Mesothelial cell of epicardium (in vitro differentiated cells): ENCODE measurements around the gene CREBL2. TPM values are rescaled to one million over a fixed set of nuclear protein-coding genes. Genes with fewer than 3 reads are reported as not detected.
"Not testable (repeated sequence)": the region's sequence is repeated elsewhere in the genome, so short reads cannot be mapped to it uniquely, and the experiment has no call there.

Experiments used
- DNase-seq, 2 experiments: peaks; one replicate each; pipeline ENCODE4 v3.0.0; 2021; ENCODE audit warnings: low spot score in 2 of 2; ENCODE audit not compliant: unreplicated experiment in 2 of 2
- H3K27ac Mint-ChIP-seq: 2 replicates; pipeline ENCODE4 v1.8.0; 2021; ENCODE audit warnings: mixed read lengths
- H3K27me3 Mint-ChIP-seq: 2 replicates; pipeline ENCODE4 v1.8.0; 2021; ENCODE audit warnings: low read depth, mixed read lengths
- H3K36me3 Mint-ChIP-seq: 2 replicates; pipeline ENCODE4 v1.8.0; 2021; ENCODE audit warnings: mixed read lengths
- H3K4me1 Mint-ChIP-seq: 2 replicates; pipeline ENCODE4 v1.8.0; 2021; ENCODE audit warnings: mixed read lengths
- H3K4me3 Mint-ChIP-seq: 2 replicates; pipeline ENCODE4 v1.8.0; 2021; ENCODE audit warnings: mild to moderate bottlenecking, moderate library complexity, mixed read lengths
- H3K9me3 Mint-ChIP-seq: 2 replicates; pipeline ENCODE4 v1.8.0; 2021; ENCODE audit warnings: mixed read lengths
- total RNA-seq: library from RNA; stranded (reverse); gene quantifications from 3 replicates; pipeline ENCODE4 v1.2.1, GENCODE V29; 2021
- TF ChIP-seq, protein P1 (sequence below): fragments of 200-600 bp; sonication (generic); IDR thresholded peaks from one replicate; pipeline ENCODE4 v1.5.0; 2021; ENCODE audit warnings: antibody characterized with exemption; ENCODE audit not compliant: unreplicated experiment

The CREBL2 gene
- total RNA-seq, 1 donor from 2014 or later = 8.0 TPM

DNA sequence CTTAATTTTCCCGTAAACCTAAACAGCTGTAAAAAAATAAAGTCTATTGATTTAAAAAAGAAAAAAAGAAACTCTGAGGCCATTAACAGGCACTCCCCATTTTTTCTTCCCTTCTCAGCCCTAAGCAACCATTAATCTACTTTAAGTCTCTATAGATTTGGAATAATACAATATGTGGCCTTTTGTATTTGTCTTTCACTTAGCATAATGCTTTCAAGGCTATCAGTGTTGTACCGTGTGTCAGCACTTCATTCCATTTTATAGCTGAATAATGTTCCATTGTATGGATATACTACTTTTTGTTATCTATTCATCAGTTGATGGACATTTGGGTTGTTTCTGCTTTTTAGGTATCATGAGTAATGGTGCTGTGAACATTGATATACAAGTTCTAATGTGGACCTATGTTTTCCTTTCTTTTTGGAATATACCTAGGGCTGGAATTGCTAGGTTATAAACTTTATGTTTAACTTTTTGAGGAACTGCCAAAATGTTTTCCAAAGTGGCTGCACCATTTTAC lies 15.7 kb downstream of the CREBL2 start:
- H3K4me1 Mint-ChIP-seq = peaks cover 19% of the 10 kb centered on the region
- H3K27ac Mint-ChIP-seq = no peak overlapping the region
- H3K27me3 Mint-ChIP-seq = no peaks in the 10 kb centered on the region
- peaks cover 14% of the 10 kb centered on the region for H3K36me3 Mint-ChIP-seq
- H3K4me3 Mint-ChIP-seq = no peak overlapping the region
- DNase-seq = no peak
- TF ChIP-seq, protein P1, sequence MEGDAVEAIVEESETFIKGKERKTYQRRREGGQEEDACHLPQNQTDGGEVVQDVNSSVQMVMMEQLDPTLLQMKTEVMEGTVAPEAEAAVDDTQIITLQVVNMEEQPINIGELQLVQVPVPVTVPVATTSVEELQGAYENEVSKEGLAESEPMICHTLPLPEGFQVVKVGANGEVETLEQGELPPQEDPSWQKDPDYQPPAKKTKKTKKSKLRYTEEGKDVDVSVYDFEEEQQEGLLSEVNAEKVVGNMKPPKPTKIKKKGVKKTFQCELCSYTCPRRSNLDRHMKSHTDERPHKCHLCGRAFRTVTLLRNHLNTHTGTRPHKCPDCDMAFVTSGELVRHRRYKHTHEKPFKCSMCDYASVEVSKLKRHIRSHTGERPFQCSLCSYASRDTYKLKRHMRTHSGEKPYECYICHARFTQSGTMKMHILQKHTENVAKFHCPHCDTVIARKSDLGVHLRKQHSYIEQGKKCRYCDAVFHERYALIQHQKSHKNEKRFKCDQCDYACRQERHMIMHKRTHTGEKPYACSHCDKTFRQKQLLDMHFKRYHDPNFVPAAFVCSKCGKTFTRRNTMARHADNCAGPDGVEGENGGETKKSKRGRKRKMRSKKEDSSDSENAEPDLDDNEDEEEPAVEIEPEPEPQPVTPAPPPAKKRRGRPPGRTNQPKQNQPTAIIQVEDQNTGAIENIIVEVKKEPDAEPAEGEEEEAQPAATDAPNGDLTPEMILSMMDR = no peak
- H3K9me3 Mint-ChIP-seq = peaks cover 11% of the 10 kb centered on the region

DNA sequence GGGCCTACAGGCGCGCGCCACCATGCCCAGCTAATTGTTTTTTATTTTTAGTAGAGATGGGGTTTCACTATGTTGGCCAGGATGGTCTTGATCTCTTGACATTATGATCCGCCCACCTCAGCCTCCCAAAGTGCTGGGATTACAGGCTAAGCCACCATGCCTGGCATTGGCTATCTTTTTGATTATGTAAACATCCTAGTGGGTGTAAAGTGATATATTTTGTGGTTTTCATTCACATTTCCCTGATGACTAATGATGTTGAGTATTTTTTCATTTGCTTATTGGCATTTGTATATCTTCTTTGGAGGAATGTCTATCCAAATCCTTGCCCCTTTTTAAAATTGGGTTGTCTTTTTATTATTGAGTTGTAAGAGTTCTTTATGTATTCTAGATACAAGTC lies 16.3 kb downstream of the CREBL2 start:
- DNase-seq = no peak
- TF ChIP-seq, protein P1 = no peak
- Mint-ChIP-seq H3K27me3 (no peaks in the 10 kb centered on the region), H3K9me3 (peaks cover 11% of the 10 kb centered on the region), H3K4me3 (no peak overlapping the region), H3K27ac (no peak overlapping the region), H3K36me3 (peaks cover 14% of the 10 kb centered on the region), H3K4me1 (peaks cover 14% of the 10 kb centered on the region)

DNA sequence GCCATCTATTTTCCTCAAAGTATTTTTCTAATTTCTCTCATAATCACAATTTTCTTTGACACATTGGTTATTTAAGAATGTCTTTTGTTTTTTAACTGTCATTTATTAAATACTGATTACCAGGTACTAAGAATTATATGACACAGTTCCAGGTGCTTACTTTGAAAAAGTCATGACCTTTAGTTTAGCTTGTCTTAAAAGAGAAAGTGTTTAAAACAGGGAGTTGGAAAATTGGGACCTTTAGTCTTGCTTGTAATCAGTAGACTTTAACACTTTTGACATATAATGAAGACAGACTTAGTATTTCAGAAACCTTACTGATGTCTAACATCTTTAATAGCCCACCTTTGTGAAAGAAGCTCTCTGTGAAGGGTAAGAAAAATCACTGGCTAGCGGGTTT lies 19.2 kb downstream of the CREBL2 start:
- Mint-ChIP-seq H3K27ac (no peak overlapping the region), H3K4me3 (no peak overlapping the region), H3K4me1 (peaks cover 9% of the 10 kb centered on the region), H3K36me3 (peaks cover 8% of the 10 kb centered on the region), H3K27me3 (no peaks in the 10 kb centered on the region), H3K9me3 (peaks cover 4% of the 10 kb centered on the region)
- DNase-seq = no peak
- TF ChIP-seq, protein P1 = no peak

DNA sequence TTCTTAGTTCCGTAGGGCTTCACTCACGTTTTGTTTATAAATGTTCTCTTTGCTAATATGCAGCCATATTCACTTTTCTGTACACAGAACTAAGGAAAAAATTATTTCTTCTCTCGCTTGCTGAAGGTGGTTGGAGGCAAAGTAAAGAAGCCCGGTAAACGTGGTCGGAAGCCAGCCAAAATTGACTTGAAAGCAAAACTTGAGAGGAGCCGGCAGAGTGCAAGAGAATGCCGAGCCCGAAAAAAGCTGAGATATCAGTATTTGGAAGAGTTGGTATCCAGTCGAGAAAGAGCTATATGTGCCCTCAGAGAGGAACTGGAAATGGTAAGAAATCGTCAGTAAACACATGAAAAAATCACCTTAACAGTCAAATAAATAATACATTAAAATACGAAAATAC lies 24.0 kb downstream of the CREBL2 start:
- Mint-ChIP-seq H3K27me3 (no peaks in the 10 kb centered on the region), H3K9me3 (peaks cover 15% of the 10 kb centered on the region), H3K27ac (no peak overlapping the region), H3K4me3 (no peak overlapping the region), H3K4me1 (peaks cover 7% of the 10 kb centered on the region), H3K36me3 (peaks cover 43% of the 10 kb centered on the region)
- TF ChIP-seq, protein P1 = no peak
- DNase-seq = no peak

DNA sequence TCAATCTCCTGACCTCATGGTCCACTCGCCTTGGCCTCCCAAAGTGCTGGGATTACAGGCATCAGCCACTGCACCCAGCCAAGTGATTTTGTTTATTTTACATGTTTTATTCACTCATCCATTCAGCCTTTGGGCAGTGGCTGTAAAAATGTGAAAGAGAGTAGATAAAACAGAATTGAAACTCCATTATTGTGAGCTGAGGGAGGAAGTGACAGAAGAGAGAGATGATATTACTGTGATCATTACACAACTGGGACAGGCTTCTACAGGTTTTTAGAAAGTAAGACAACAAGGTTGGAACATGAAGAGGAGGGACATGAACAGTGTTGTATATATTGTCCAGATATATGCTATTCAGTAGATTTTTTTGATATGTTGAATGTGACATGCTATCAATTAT lies 25.0 kb downstream of the CREBL2 start:
- no peak for DNase-seq
- Mint-ChIP-seq H3K4me1 (no peaks in the 10 kb centered on the region), H3K4me3 (no peak overlapping the region), H3K36me3 (peaks cover 49% of the 10 kb centered on the region), H3K27ac (no peak overlapping the region), H3K27me3 (no peaks in the 10 kb centered on the region), H3K9me3 (peaks cover 18% of the 10 kb centered on the region)
- TF ChIP-seq, protein P1 = no peak

DNA sequence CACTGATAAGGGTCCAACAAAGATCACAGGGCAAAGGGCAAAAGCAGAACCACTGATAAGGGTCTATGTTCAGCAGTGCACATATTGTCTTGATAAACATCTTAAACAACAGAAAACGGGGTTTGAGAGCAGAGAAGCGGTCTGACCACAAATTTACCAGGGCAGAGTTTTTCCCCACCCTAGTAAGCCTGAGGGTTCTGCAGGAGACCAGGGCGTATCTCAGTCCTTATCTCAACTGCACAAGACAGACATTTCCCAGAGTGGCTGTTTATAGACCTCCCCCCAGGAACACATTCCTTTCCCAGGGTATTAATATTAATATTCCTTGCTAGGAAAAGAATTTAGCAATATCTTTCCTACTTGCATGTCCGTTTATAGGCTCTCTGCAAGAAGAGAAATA lies 28.3 kb downstream of the CREBL2 start:
- not testable (repeated sequence) for H3K4me3 Mint-ChIP-seq, H3K27me3 Mint-ChIP-seq, H3K4me1 Mint-ChIP-seq, H3K27ac Mint-ChIP-seq, DNase-seq
- Mint-ChIP-seq H3K9me3 (peaks cover 18% of the 10 kb centered on the region), H3K36me3 (peaks cover 63% of the 10 kb centered on the region)
